H1 (cell line): ENCODE data around the gene DNM2. TPM values are rescaled to one million over a fixed set of nuclear protein-coding genes. Genes with fewer than 3 reads are reported as not detected.

Experiments
- CTCF ChIA-PET: fragments of 300-600 bp; sonication (Branson Sonifier 250); formaldehyde crosslinking; loops from one replicate; lab custom pipeline; 2021; ENCODE audit not compliant: partially characterized antibody; lab: Charles Lee
- POLR2A ChIA-PET: fragments of 300-600 bp; sonication (Branson Sonifier 250); formaldehyde crosslinking; loops from one replicate; lab custom pipeline; 2021; ENCODE audit warnings: inconsistent platforms; ENCODE audit not compliant: partially characterized antibody; lab: Charles Lee
- DNase-seq, 2 experiments: peaks; one replicate each; pipeline versions ENCODE4 v3.0.0 to v3.0.0-alpha.2; 2010 to 2022; ENCODE audit warnings: low spot score in 2 of 2, low read depth in 1 of 2, mixed read lengths in 1 of 2
- FAIRE-seq: peaks from 2 replicates; lab custom pipeline; 2011; peaks lifted over from hg19 to GRCh38; lab: Jason Lieb, UNC
- H2AFZ ChIP-seq: 2 replicates; pipeline ENCODE4 v1.8.1; 2012; ENCODE audit warnings: low read length, inconsistent platforms
- H2AK5ac ChIP-seq: 2 replicates; pipeline ENCODE4 v1.6.1; 2013; ENCODE audit warnings: low read depth, low read length
- H2BK120ac ChIP-seq: replicated peaks from 2 replicates; pipeline ENCODE3; 2013; ENCODE audit warnings: low read depth, low read length, inconsistent platforms
- H2BK12ac ChIP-seq: 2 replicates; pipeline ENCODE4 v1.6.1; 2013; ENCODE audit warnings: low read depth, low read length
- H2BK15ac ChIP-seq: 2 replicates; pipeline ENCODE4 v1.6.1; 2013; ENCODE audit warnings: low read length
- H2BK20ac ChIP-seq: 2 replicates; pipeline ENCODE4 v1.6.1; 2013; ENCODE audit warnings: low read length
- H2BK5ac ChIP-seq: 2 replicates; pipeline ENCODE4 v1.6.1; 2013; ENCODE audit warnings: low read depth, low read length
- H3K14ac ChIP-seq: 2 replicates; pipeline ENCODE4 v1.6.1; 2013; ENCODE audit warnings: inconsistent platforms; ENCODE audit not compliant: insufficient read length
- H3K18ac ChIP-seq: 2 replicates; pipeline ENCODE4 v1.6.1; 2013; ENCODE audit warnings: low read length; ENCODE audit errors: extremely low read depth
- H3K23ac ChIP-seq: 2 replicates; pipeline ENCODE4 v1.6.1; 2013; ENCODE audit warnings: inconsistent platforms; ENCODE audit not compliant: insufficient read length
- H3K23me2 ChIP-seq: 2 replicates; pipeline ENCODE4 v1.6.1; 2013; ENCODE audit warnings: low read depth, low read length
- H3K27ac ChIP-seq: 2 replicates; pipeline ENCODE4 v1.6.1; 2011; ENCODE audit warnings: low read depth, low read length, inconsistent platforms
- H3K27me3 ChIP-seq, 4 experiments: replicated peaks in 1 of 4; 1 replicate in 1 of 4; 2 replicates in 3 of 4; pipeline versions ENCODE4 v1.6.1 to v1.8.1; 2011 to 2013; ENCODE audit warnings: low read length in 3 of 4, mild to moderate bottlenecking in 3 of 4, inconsistent platforms in 2 of 4, mixed read lengths in 2 of 4, moderate library complexity in 1 of 4; ENCODE audit not compliant: control insufficient read depth in 3 of 4, insufficient read depth in 3 of 4; ENCODE audit errors: extremely low read depth in 1 of 4
- H3K36me3 ChIP-seq, 4 experiments: 2 replicates each; pipeline versions ENCODE4 v1.6.1 to v1.8.1; 2011 to 2013; ENCODE audit warnings: mild to moderate bottlenecking in 4 of 4, low read length in 3 of 4, moderate library complexity in 2 of 4, control low read depth in 1 of 4, inconsistent platforms in 1 of 4; ENCODE audit not compliant: insufficient read depth in 4 of 4, control insufficient read depth in 2 of 4
- H3K4ac ChIP-seq: replicated peaks from 2 replicates; pipeline ENCODE3; 2013; ENCODE audit warnings: low read length, low read depth, mixed read lengths, inconsistent platforms; ENCODE audit not compliant: insufficient read length
- H3K4me1 ChIP-seq, 4 experiments: replicated peaks in 1 of 4; 1 replicate in 1 of 4; 2 replicates in 3 of 4; pipeline versions ENCODE4 v1.6.1 to v1.8.1; 2011 to 2013; ENCODE audit warnings: low read length in 3 of 4, inconsistent platforms in 2 of 4, mixed read lengths in 1 of 4; ENCODE audit not compliant: insufficient read depth in 4 of 4, control insufficient read depth in 3 of 4
- H3K4me2 ChIP-seq, 2 experiments: 2 replicates each; pipeline versions ENCODE4 v1.6.1 to v1.8.1; 2011 to 2013; ENCODE audit warnings: low read depth in 2 of 2, low read length in 2 of 2, control low read depth in 1 of 2, inconsistent platforms in 1 of 2, mild to moderate bottlenecking in 1 of 2; ENCODE audit not compliant: insufficient read depth in 1 of 2
- H3K4me3 ChIP-seq, 4 experiments: fragments of 200-600, 300-600 bp in 1 of 4; sonication (generic), shearing (Covaris generic), sonication (Bioruptor Twin) in 1 of 4; 2 replicates each; pipeline versions ENCODE4 v1.5.1 to v1.8.1; 2011 to 2016; ENCODE audit warnings: low read length in 4 of 4, low read depth in 3 of 4, control low read depth in 2 of 4, inconsistent platforms in 2 of 4, mild to moderate bottlenecking in 2 of 4, mixed read lengths in 1 of 4, moderate library complexity in 1 of 4; ENCODE audit not compliant: insufficient read depth in 2 of 4; ENCODE audit errors: extremely low read depth in 1 of 4
- H3K56ac ChIP-seq: replicated peaks from 2 replicates; pipeline ENCODE3; 2013; ENCODE audit warnings: low read depth, mild to moderate bottlenecking, mixed read lengths, low read length, inconsistent platforms; ENCODE audit not compliant: insufficient read length
- H3K79me1 ChIP-seq: 2 replicates; pipeline ENCODE4 v1.6.1; 2013; ENCODE audit warnings: low read depth, low read length, control low read depth
- H3K79me2 ChIP-seq, 2 experiments: 2 replicates each; pipeline versions ENCODE4 v1.6.1 to v1.8.1; 2012 to 2013; ENCODE audit warnings: low read length in 2 of 2, mild to moderate bottlenecking in 2 of 2, inconsistent platforms in 1 of 2; ENCODE audit not compliant: insufficient read depth in 2 of 2, control insufficient read depth in 1 of 2
- H3K9ac ChIP-seq, 4 experiments: replicated peaks in 1 of 4; 1 replicate in 1 of 4; 2 replicates in 3 of 4; pipeline versions ENCODE4 v1.6.1 to v1.8.1; 2011 to 2013; ENCODE audit warnings: low read depth in 3 of 4, low read length in 3 of 4, control low read depth in 2 of 4, mild to moderate bottlenecking in 2 of 4, moderate library complexity in 2 of 4, inconsistent platforms in 1 of 4; ENCODE audit errors: extremely low read depth in 1 of 4
- H3K9me3 ChIP-seq, 2 experiments: 2 replicates each; pipeline versions ENCODE4 v1.6.1 to v1.8.1; 2012 to 2013; ENCODE audit warnings: mild to moderate bottlenecking in 2 of 2, moderate library complexity in 2 of 2, control low read depth in 1 of 2, inconsistent platforms in 1 of 2, low read depth in 1 of 2, low read length in 1 of 2, mixed read lengths in 1 of 2; ENCODE audit not compliant: insufficient read depth in 2 of 2
- H4K20me1 ChIP-seq, 2 experiments: replicated peaks in 1 of 2; 2 replicates each; pipeline versions ENCODE3 to v1.8.1; 2011 to 2013; ENCODE audit warnings: inconsistent platforms in 2 of 2, low read length in 2 of 2, mild to moderate bottlenecking in 1 of 2; ENCODE audit not compliant: insufficient read depth in 2 of 2, control insufficient read depth in 1 of 2
- H4K5ac ChIP-seq: 2 replicates; pipeline ENCODE4 v1.6.1; 2013; ENCODE audit warnings: low read length, low read depth, mixed read lengths, inconsistent platforms; ENCODE audit not compliant: insufficient read length
- H4K8ac ChIP-seq: 2 replicates; pipeline ENCODE4 v1.8.0; 2013; ENCODE audit warnings: mild to moderate bottlenecking, moderate library complexity, low read length, inconsistent platforms; ENCODE audit not compliant: insufficient read depth; ENCODE audit errors: extremely low read depth
- H4K91ac ChIP-seq: replicated peaks from 2 replicates; pipeline ENCODE3; 2013; ENCODE audit warnings: low read length, mixed read lengths, inconsistent platforms; ENCODE audit not compliant: insufficient read length
- POLR2A ChIP-seq, 2 experiments: IDR thresholded peaks; 1 replicate in 1 of 2; 2 replicates in 1 of 2; pipeline ENCODE4 v1.6.1; 2011; ENCODE audit warnings: low read depth in 2 of 2, low read length in 2 of 2, mild to moderate bottlenecking in 2 of 2; ENCODE audit errors: control extremely low read depth in 1 of 2
- POLR2AphosphoS5 ChIP-seq: IDR thresholded peaks from 2 replicates; pipeline ENCODE4 v1.6.1; 2011; ENCODE audit warnings: low read depth, low read length
- SP1 ChIP-seq: IDR thresholded peaks from 2 replicates; pipeline ENCODE4 v1.6.1; 2011; ENCODE audit warnings: low read depth, low read length
- WGBS, 2 experiments: shearing (Covaris generic) in 1 of 2; methylation state at CpG; one replicate each; pipeline versions ENCODE4 v1.1.6 to v1.1.7; 2013 to 2015; ENCODE audit warnings: low lambda C conversion rate in 2 of 2, mixed read lengths in 2 of 2, inconsistent platforms in 1 of 2, low coverage in 1 of 2, missing lambda C conversion rate in 1 of 2; ENCODE audit not compliant: insufficient replicate concordance in 2 of 2, insufficient coverage in 1 of 2, insufficient read length in 1 of 2; ENCODE audit errors: extremely low coverage in 1 of 2, missing lambda C conversion rate in 1 of 2; 5-methylcytosine and 5-hydroxymethylcytosine counted together
- polyA plus RNA-seq, 7 experiments: library from polyadenylated mRNA; depleted of rRNA in 3 of 7; stranded (reverse) in 5 of 7; unstranded in 2 of 7; fragments of >200 nt in 5 of 7; fragments of 200-250 nt in 2 of 7; gene quantifications; 1 replicate in 5 of 7; 2 replicates in 1 of 7; 4 replicates in 1 of 7; pipeline versions ENCODE4 v1.2.1 to v1.2.3, GENCODE V29; 2011 to 2013; ENCODE audit warnings: missing spikeins in 2 of 7, mixed read lengths in 2 of 7
- total RNA-seq: library from RNA; stranded (reverse); fragmentation: NEBNext Ultra II Directional; extraction: Animal tissue kit (Norgen Biotek cat#: 25700); gene quantifications from 2 replicates; pipeline ENCODE4 v1.2.1, GENCODE V29; 2021

Gene DNM2
- total and polyA plus RNA-seq, 2 of the 8 experiments (the other 6 are each of a cell fraction or from before 2014, with no cell fraction given) = 61.9 to 120 TPM

GRCh38 chr19:10670876-10671804 is 46.7 kb upstream of the DNM2 start:
- H4K5ac ChIP-seq = no peak overlapping the region
- H3K9ac ChIP-seq = no peak overlapping the region
- peak overlapping the region; percentile 28; the same call in 1 of the 2 replicates for H4K8ac ChIP-seq
- H3K27me3 ChIP-seq = no peaks in the 10 kb centered on the region
- DNase-seq (no peak), FAIRE-seq (no peak)
- CTCF ChIA-PET = interaction anchor here (0.6 to 4.8 kb wide), 9 partner anchors 8 to 90 kb away, joined by 3 to 24 read pairs (median 3); no protein-coding TSS in a partner anchor
- no peak overlapping the region for H2BK15ac ChIP-seq
- H4K20me1 ChIP-seq = peaks cover 47 to 48% of the 10 kb centered on the region in 2 experiments
- TF ChIP-seq SP1 = no peak
- TF ChIP-seq POLR2AphosphoS5 = peak; percentile 56
- TF ChIP-seq POLR2A (IDR thresholded peaks at IDR 0.05; ENCODE audit: control extremely low read depth in 1 of 2, low read depth in 2 of 2, low read length in 2 of 2) = peak in 1 of 2 experiments; percentile 47; a peak in 2 of 3 replicates
- peaks cover 0 to 3% (median 0%) of the 10 kb centered on the region in 4 experiments; a peak in 1 of 7 replicates for H3K4me1 ChIP-seq
- H3K4me3 ChIP-seq = no peak overlapping the region
- H3K4ac ChIP-seq = no peak overlapping the region
- no peak overlapping the region for H3K18ac ChIP-seq
- 89% methylated on average over 24 of the region's 24 CpGs; no CpG with 5 or more reads in 1 of the 2 experiments for WGBS, 2 experiments
- POLR2A ChIA-PET = interaction anchor here (55.9 to 59.0 kb wide), 2 partner anchors 3 to 21 kb away, joined by 1874 read pairs; partner anchors contain the start of genes DNM2, ILF3 and QTRT1
- no peaks in the 10 kb centered on the region for H3K23me2 ChIP-seq
- H3K23ac ChIP-seq = no peak overlapping the region
- peaks cover 37 to 74% (median 59%) of the 10 kb centered on the region in 4 experiments for H3K36me3 ChIP-seq
- no peak overlapping the region for H4K91ac ChIP-seq
- no peak overlapping the region for H2BK12ac ChIP-seq
- H2BK120ac ChIP-seq = no peak overlapping the region
- no peak overlapping the region for H3K27ac ChIP-seq
- peaks cover 18% of the 10 kb centered on the region for H3K79me1 ChIP-seq
- no peak overlapping the region for H3K56ac ChIP-seq
- peaks cover 56 to 98% of the 10 kb centered on the region in 2 experiments for H3K79me2 ChIP-seq
- H2BK20ac ChIP-seq = no peak overlapping the region
- H2AK5ac ChIP-seq = no peak overlapping the region
- H3K4me2 ChIP-seq = no peak overlapping the region
- H2AFZ ChIP-seq = no peak overlapping the region
- no peak overlapping the region for H3K14ac ChIP-seq
- H2BK5ac ChIP-seq = no peak overlapping the region
- H3K9me3 ChIP-seq = no peaks in the 10 kb centered on the region
